HepG2 (cell line): ENCODE results near the gene B4GALT3. TPM values are rescaled to one million over a fixed set of nuclear protein-coding genes. Genes with fewer than 3 reads are reported as not detected.

ENCODE experiments used
- KAT8 ChIP-seq: IDR thresholded peaks from 2 replicates; pipeline ENCODE4 v1.6.1; 2016; ENCODE audit warnings: missing genetic modification reagents, missing compliant biosample characterization
- SALL1 ChIP-seq: sonication (generic); formaldehyde crosslinking; IDR thresholded peaks from 2 replicates; pipeline ENCODE4 v1.8.0; 2022; ENCODE audit warnings: mild to moderate bottlenecking, missing genetic modification reagents
- SIN3B ChIP-seq: fragments of 150-350 bp; IDR thresholded peaks from 2 replicates; pipeline ENCODE4 v1.6.1; 2014; ENCODE audit warnings: low read length
- ZFP82 ChIP-seq: sonication (generic); formaldehyde crosslinking; IDR thresholded peaks from 2 replicates; pipeline ENCODE4 v1.5.1; 2020; ENCODE audit warnings: mild to moderate bottlenecking, missing genetic modification reagents, borderline replicate concordance
- ZNF20 ChIP-seq: sonication (generic); formaldehyde crosslinking; IDR thresholded peaks from 2 replicates; pipeline ENCODE4 v1.4.0; 2020; ENCODE audit warnings: mild to moderate bottlenecking, moderate library complexity, missing genetic modification reagents
- ZNF331 ChIP-seq: sonication (generic); formaldehyde crosslinking; IDR thresholded peaks from 2 replicates; pipeline ENCODE4 v1.4.0; 2020; ENCODE audit warnings: missing genetic modification reagents
- polyA plus RNA-seq, 8 experiments: library from polyadenylated mRNA; depleted of rRNA in 3 of 8; stranded (reverse) in 7 of 8; unstranded in 1 of 8; fragments of >200 nt; fragmentation: Illumina TruSeq in 4 of 8; extraction: Trizol in 4 of 8; gene quantifications; 2 replicates each; pipeline versions ENCODE4 v1.2.1 to v1.2.3, GENCODE V29; 2011 to 2016; ENCODE audit warnings: low read depth in 4 of 8, missing spikeins in 1 of 8, mixed read lengths in 1 of 8; ENCODE audit not compliant: insufficient read depth in 1 of 8
- total RNA-seq, 5 experiments: library from RNA; depleted of rRNA; stranded (reverse); fragments of >200 nt; fragmentation: Illumina TruSeq; extraction: Trizol; gene quantifications; 2 replicates each; pipeline ENCODE4 v1.2.3, GENCODE V29; 2016; ENCODE audit warnings: low read depth in 1 of 5
- TF ChIP-seq, protein P1 (sequence below): sonication (generic); formaldehyde crosslinking; IDR thresholded peaks from 2 replicates; pipeline ENCODE4 v1.5.1; 2020; ENCODE audit warnings: mild to moderate bottlenecking, missing genetic modification reagents, moderate library complexity
- TF ChIP-seq, protein P2 (sequence below): IDR thresholded peaks from 2 replicates; pipeline ENCODE4 v1.6.1; 2016; ENCODE audit warnings: missing compliant biosample characterization, missing genetic modification reagents, borderline replicate concordance
- TF ChIP-seq, protein P3 (sequence below): sonication (generic); formaldehyde crosslinking; IDR thresholded peaks from 2 replicates; pipeline ENCODE4 v1.4.0; 2020; ENCODE audit warnings: missing genetic modification reagents, borderline replicate concordance
- TF ChIP-seq, protein P4 (sequence below): sonication (generic); formaldehyde crosslinking; IDR thresholded peaks from 2 replicates; pipeline ENCODE4 v1.4.0; 2020; ENCODE audit warnings: missing genetic modification reagents
- TF ChIP-seq, protein P5 (sequence below): sonication (generic); formaldehyde crosslinking; conservative IDR thresholded peaks from 2 replicates; pipeline ENCODE4 v1.4.0; 2020; ENCODE audit warnings: missing genetic modification reagents
- TF ChIP-seq, protein P6 (sequence below): sonication (generic); formaldehyde crosslinking; IDR thresholded peaks from 2 replicates; pipeline ENCODE4 v1.5.0; 2020; ENCODE audit warnings: missing genetic modification reagents
- TF ChIP-seq, protein P7 (sequence below): sonication (generic); formaldehyde crosslinking; IDR thresholded peaks from 2 replicates; pipeline ENCODE4 v1.8.0; 2022; ENCODE audit warnings: low read depth, missing genetic modification reagents

B4GALT3 gene
- total and polyA plus RNA-seq, 2 of the 13 experiments (the other 11 are each of a cell fraction or from before 2014, with no cell fraction given) = 35.6 to 40.4 TPM

DNA sequence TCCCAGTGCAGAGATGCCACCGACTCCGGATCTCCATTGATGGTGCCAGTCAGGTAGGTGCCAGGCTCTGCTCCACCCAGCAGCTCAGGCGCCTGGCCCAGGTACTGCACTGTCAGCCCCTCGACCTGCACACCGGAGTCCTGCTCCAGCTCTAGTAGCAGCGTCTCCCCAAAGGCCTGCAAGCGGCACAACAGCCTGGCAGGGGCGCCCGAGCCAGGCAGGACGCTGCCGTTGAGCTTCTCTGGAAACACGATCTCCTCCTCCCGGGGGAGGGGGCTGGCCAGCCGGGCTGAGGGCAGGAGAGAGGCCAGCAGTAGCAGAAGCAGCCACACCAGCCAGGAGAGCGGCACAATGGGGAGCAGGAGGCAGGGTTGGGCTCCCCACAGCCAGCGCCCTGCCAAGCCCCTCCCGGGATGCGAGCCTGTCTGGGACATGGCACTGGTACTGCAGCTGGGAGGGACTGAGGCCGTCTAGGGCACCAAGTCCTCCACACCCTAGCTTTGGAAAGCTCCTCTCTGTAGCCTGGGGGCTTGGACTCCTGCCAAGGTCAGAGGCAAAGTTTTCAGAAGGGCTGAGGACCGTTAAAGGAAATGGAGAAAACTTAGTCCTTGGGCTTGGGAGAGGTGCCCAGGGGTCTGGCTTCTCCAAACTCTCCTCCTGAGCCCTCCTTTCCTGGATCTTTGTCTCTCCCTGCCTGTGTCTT lies 21.0 kb upstream of the B4GALT3 start (continued):
- TF ChIP-seq, protein P1, sequence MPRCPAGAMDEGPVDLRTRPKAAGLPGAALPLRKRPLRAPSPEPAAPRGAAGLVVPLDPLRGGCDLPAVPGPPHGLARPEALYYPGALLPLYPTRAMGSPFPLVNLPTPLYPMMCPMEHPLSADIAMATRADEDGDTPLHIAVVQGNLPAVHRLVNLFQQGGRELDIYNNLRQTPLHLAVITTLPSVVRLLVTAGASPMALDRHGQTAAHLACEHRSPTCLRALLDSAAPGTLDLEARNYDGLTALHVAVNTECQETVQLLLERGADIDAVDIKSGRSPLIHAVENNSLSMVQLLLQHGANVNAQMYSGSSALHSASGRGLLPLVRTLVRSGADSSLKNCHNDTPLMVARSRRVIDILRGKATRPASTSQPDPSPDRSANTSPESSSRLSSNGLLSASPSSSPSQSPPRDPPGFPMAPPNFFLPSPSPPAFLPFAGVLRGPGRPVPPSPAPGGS (CRISPR knock-in tag) = peak; percentile 73; the same call in 1 of the 2 replicates
- TF ChIP-seq, protein P2, sequence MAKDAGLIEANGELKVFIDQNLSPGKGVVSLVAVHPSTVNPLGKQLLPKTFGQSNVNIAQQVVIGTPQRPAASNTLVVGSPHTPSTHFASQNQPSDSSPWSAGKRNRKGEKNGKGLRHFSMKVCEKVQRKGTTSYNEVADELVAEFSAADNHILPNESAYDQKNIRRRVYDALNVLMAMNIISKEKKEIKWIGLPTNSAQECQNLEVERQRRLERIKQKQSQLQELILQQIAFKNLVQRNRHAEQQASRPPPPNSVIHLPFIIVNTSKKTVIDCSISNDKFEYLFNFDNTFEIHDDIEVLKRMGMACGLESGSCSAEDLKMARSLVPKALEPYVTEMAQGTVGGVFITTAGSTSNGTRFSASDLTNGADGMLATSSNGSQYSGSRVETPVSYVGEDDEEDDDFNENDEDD (CRISPR knock-in tag) = no peak
- TF ChIP-seq ZFP82 (CRISPR knock-in tag) (no peak), ZNF20 (no peak), SIN3B (no peak), KAT8 (CRISPR knock-in tag) (no peak), SALL1 (CRISPR knock-in tag) (no peak; the same call in 1 of the 2 replicates), ZNF331 (CRISPR knock-in tag) (no peak; the same call in 1 of the 2 replicates)
- TF ChIP-seq, protein P3, sequence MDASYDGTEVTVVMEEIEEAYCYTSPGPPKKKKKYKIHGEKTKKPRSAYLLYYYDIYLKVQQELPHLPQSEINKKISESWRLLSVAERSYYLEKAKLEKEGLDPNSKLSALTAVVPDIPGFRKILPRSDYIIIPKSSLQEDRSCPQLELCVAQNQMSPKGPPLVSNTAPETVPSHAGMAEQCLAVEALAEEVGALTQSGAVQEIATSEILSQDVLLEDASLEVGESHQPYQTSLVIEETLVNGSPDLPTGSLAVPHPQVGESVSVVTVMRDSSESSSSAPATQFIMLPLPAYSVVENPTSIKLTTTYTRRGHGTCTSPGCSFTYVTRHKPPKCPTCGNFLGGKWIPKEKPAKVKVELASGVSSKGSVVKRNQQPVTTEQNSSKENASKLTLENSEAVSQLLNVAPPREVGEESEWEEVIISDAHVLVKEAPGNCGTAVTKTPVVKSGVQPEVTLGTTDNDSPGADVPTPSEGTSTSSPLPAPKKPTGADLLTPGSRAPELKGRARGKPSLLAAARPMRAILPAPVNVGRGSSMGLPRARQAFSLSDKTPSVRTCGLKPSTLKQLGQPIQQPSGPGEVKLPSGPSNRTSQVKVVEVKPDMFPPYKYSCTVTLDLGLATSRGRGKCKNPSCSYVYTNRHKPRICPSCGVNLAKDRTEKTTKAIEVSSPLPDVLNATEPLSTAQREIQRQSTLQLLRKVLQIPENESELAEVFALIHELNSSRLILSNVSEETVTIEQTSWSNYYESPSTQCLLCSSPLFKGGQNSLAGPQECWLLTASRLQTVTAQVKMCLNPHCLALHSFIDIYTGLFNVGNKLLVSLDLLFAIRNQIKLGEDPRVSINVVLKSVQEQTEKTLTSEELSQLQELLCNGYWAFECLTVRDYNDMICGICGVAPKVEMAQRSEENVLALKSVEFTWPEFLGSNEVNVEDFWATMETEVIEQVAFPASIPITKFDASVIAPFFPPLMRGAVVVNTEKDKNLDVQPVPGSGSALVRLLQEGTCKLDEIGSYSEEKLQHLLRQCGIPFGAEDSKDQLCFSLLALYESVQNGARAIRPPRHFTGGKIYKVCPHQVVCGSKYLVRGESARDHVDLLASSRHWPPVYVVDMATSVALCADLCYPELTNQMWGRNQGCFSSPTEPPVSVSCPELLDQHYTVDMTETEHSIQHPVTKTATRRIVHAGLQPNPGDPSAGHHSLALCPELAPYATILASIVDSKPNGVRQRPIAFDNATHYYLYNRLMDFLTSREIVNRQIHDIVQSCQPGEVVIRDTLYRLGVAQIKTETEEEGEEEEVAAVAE (CRISPR knock-in tag) = no peak
- TF ChIP-seq, protein P4, sequence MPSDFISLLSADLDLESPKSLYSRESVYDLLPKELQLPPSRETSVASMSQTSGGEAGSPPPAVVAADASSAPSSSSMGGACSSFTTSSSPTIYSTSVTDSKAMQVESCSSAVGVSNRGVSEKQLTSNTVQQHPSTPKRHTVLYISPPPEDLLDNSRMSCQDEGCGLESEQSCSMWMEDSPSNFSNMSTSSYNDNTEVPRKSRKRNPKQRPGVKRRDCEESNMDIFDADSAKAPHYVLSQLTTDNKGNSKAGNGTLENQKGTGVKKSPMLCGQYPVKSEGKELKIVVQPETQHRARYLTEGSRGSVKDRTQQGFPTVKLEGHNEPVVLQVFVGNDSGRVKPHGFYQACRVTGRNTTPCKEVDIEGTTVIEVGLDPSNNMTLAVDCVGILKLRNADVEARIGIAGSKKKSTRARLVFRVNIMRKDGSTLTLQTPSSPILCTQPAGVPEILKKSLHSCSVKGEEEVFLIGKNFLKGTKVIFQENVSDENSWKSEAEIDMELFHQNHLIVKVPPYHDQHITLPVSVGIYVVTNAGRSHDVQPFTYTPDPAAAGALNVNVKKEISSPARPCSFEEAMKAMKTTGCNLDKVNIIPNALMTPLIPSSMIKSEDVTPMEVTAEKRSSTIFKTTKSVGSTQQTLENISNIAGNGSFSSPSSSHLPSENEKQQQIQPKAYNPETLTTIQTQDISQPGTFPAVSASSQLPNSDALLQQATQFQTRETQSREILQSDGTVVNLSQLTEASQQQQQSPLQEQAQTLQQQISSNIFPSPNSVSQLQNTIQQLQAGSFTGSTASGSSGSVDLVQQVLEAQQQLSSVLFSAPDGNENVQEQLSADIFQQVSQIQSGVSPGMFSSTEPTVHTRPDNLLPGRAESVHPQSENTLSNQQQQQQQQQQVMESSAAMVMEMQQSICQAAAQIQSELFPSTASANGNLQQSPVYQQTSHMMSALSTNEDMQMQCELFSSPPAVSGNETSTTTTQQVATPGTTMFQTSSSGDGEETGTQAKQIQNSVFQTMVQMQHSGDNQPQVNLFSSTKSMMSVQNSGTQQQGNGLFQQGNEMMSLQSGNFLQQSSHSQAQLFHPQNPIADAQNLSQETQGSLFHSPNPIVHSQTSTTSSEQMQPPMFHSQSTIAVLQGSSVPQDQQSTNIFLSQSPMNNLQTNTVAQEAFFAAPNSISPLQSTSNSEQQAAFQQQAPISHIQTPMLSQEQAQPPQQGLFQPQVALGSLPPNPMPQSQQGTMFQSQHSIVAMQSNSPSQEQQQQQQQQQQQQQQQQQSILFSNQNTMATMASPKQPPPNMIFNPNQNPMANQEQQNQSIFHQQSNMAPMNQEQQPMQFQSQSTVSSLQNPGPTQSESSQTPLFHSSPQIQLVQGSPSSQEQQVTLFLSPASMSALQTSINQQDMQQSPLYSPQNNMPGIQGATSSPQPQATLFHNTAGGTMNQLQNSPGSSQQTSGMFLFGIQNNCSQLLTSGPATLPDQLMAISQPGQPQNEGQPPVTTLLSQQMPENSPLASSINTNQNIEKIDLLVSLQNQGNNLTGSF (CRISPR knock-in tag) = no peak
- TF ChIP-seq, protein P5, sequence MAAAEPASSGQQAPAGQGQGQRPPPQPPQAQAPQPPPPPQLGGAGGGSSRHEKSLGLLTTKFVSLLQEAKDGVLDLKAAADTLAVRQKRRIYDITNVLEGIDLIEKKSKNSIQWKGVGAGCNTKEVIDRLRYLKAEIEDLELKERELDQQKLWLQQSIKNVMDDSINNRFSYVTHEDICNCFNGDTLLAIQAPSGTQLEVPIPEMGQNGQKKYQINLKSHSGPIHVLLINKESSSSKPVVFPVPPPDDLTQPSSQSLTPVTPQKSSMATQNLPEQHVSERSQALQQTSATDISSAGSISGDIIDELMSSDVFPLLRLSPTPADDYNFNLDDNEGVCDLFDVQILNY = no peak
- TF ChIP-seq, protein P6, sequence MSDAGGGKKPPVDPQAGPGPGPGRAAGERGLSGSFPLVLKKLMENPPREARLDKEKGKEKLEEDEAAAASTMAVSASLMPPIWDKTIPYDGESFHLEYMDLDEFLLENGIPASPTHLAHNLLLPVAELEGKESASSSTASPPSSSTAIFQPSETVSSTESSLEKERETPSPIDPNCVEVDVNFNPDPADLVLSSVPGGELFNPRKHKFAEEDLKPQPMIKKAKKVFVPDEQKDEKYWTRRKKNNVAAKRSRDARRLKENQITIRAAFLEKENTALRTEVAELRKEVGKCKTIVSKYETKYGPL (CRISPR knock-in tag) = no peak
- TF ChIP-seq, protein P7, sequence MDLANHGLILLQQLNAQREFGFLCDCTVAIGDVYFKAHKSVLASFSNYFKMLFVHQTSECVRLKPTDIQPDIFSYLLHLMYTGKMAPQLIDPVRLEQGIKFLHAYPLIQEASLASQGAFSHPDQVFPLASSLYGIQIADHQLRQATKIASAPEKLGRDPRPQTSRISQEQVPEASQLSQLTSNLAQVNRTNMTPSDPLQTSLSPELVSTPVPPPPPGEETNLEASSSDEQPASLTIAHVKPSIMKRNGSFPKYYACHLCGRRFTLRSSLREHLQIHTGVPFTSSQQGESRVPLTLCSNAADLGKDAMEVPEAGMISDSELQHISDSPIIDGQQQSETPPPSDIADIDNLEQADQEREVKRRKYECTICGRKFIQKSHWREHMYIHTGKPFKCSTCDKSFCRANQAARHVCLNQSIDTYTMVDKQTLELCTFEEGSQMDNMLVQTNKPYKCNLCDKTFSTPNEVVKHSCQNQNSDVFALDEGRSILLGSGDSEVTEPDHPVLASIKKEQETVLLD = no peak
